Liver (tissue), 3 donors: ENCODE data around the gene ECE1.

ENCODE experiments used
- CTCF ChIP-seq: fragments of 150-350 bp; IDR thresholded peaks from 2 replicates; pipeline ENCODE4 v1.5.1; 2017; ENCODE audit warnings: improper control_type of control experiment, low read depth, low read length; ENCODE audit not compliant: missing input control
- EGR1 ChIP-seq, 2 donors: IDR thresholded peaks; 2 replicates each; pipeline ENCODE4 v1.6.1; 2016 to 2018; ENCODE audit warnings: antibody characterized with exemption in 2 of 2, low read depth in 2 of 2
- TAF1 ChIP-seq: conservative IDR thresholded peaks from 2 replicates; pipeline ENCODE4 v1.6.1; 2016; ENCODE audit warnings: antibody characterized with exemption, mild to moderate bottlenecking
- donor health status: healthy.
- donor health status: healthy.

GRCh38 chr1:21290546-21290944 lies 282 bp upstream of the ECE1 start:
- TF ChIP-seq CTCF (no peak), TAF1 (no peak), EGR1 (IDR thresholded peaks at IDR 0.05; ENCODE audit: low read depth in 2 of 2) (no peak)
